Transverse colon (tissue), 4 donors: ENCODE data around the gene OLR1.

Experiments used
- EP300 ChIP-seq: sonication (generic); formaldehyde crosslinking; IDR thresholded peaks from one replicate; pipeline ENCODE4 v1.6.1; 2017; ENCODE audit warnings: antibody characterized with exemption, low read depth
- POLR2A ChIP-seq: fragments of 450-650 bp; IDR thresholded peaks from one replicate; pipeline ENCODE4 v1.6.1; 2016; ENCODE audit warnings: antibody characterized with exemption, mild to moderate bottlenecking, moderate library complexity
- POLR2AphosphoS5 ChIP-seq, 3 donors: sonication (generic); formaldehyde crosslinking; IDR thresholded peaks; one replicate each; pipeline ENCODE4 v1.6.1; 2016; ENCODE audit warnings: antibody characterized with exemption in 3 of 3
- TF ChIP-seq, protein P1 (sequence below), 5 experiments: fragments of 200-600 bp in 3 of 5; fragments of 450-650 bp in 2 of 5; sonication (generic) in 3 of 5; IDR thresholded peaks; 1 replicate in 2 of 5; 2 replicates in 3 of 5; pipeline ENCODE4 v1.5.1; 2016 to 2017; ENCODE audit warnings: antibody characterized with exemption in 5 of 5, inconsistent platforms in 3 of 5, mild to moderate bottlenecking in 2 of 5, moderate library complexity in 1 of 5

DNA sequence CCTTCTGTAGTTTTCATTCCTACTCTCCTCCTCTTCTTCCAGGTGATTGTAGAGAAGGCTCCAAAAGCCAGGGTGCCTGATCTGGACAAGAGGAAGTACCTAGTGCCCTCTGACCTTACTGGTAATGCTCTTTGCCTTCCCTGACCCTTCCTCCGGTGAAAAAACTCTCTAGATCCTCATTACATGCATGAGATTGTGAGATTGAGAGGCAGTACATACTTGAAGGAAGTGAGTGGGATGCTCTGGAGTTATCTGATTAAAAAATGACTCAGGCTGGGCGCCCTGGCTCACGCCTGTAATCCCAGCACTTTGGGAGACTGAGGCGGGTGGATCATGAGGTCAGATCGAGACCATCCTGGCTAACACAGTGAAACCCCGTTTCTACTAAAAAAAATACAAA is 46.1 kb upstream of the OLR1 start:
- TF ChIP-seq, protein P1, sequence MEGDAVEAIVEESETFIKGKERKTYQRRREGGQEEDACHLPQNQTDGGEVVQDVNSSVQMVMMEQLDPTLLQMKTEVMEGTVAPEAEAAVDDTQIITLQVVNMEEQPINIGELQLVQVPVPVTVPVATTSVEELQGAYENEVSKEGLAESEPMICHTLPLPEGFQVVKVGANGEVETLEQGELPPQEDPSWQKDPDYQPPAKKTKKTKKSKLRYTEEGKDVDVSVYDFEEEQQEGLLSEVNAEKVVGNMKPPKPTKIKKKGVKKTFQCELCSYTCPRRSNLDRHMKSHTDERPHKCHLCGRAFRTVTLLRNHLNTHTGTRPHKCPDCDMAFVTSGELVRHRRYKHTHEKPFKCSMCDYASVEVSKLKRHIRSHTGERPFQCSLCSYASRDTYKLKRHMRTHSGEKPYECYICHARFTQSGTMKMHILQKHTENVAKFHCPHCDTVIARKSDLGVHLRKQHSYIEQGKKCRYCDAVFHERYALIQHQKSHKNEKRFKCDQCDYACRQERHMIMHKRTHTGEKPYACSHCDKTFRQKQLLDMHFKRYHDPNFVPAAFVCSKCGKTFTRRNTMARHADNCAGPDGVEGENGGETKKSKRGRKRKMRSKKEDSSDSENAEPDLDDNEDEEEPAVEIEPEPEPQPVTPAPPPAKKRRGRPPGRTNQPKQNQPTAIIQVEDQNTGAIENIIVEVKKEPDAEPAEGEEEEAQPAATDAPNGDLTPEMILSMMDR (IDR thresholded peaks at IDR 0.05) = no peak
- TF ChIP-seq EP300 (no peak), POLR2AphosphoS5 (IDR thresholded peaks at IDR 0.05) (no peak), POLR2A (no peak)
